D721Med (cell line): Measurements from ENCODE around the gene ITGA8.
"Not testable (repeated sequence)": the region's sequence is repeated elsewhere in the genome, so short reads cannot be mapped to it uniquely, and the experiment has no call there.

Experiments
- DNase-seq: peaks from one replicate; pipeline ENCODE4 v3.0.0; 2011; ENCODE audit warnings: low spot score; ENCODE audit not compliant: insufficient read length
- FAIRE-seq: peaks from 2 replicates; lab custom pipeline; 2011; peaks lifted over from hg19 to GRCh38; lab: Jason Lieb, UNC
- TF ChIP-seq, protein P1 (sequence below): IDR thresholded peaks from 2 replicates; pipeline ENCODE4 v1.5.1; 2012; ENCODE audit warnings: mild to moderate bottlenecking, control low read depth; ENCODE audit not compliant: insufficient read depth; ENCODE audit errors: missing control alignments

ITGA8 gene

DNA sequence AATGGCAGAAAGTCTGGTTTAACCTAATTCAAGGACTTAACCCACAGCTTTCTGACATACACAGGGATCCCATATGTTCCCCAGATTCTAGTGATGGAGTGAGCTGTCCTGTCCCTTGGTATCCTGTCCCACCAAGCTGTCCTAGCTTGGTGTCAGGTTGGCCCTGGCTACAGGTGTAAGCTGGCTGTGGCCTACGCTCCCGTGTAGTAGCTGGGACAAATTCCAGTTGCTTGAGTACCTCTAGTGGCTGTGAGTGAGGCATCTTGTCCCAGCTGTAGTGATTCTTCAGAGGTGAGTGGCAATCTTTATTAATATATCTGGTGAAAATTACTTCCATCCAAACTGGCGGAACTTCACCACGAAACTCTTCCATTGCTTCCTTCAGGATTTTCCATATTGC, 243.4 kb downstream of the ITGA8 start:
- no peak for FAIRE-seq
- TF ChIP-seq, protein P1, sequence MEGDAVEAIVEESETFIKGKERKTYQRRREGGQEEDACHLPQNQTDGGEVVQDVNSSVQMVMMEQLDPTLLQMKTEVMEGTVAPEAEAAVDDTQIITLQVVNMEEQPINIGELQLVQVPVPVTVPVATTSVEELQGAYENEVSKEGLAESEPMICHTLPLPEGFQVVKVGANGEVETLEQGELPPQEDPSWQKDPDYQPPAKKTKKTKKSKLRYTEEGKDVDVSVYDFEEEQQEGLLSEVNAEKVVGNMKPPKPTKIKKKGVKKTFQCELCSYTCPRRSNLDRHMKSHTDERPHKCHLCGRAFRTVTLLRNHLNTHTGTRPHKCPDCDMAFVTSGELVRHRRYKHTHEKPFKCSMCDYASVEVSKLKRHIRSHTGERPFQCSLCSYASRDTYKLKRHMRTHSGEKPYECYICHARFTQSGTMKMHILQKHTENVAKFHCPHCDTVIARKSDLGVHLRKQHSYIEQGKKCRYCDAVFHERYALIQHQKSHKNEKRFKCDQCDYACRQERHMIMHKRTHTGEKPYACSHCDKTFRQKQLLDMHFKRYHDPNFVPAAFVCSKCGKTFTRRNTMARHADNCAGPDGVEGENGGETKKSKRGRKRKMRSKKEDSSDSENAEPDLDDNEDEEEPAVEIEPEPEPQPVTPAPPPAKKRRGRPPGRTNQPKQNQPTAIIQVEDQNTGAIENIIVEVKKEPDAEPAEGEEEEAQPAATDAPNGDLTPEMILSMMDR: no peak

DNA sequence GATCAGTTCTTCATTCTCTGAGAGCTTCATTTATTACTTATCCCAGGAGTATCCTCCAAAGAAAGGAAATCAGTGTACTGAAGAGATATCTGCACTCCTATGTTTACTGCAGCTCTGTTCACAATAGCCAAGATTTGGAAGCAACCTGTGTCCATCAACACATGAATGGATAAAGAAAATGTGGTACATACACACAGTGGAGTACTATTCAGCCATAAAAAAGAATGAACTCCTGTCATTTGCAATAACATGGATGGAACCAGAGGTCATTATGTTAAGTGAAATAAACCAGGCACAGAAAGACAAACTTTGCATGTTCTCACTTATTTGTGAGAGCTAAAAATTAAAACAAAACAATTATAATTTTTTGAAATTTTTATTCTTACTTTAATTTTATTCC, 244.3 kb downstream of the ITGA8 start:
- DNase-seq, FAIRE-seq: not testable (repeated sequence)

More for the DNA sequence above, 243.4 kb downstream of the ITGA8 start:
- no peak for DNase-seq

- TF ChIP-seq, protein P1: no peak
- DNase-seq (no peak), FAIRE-seq (no peak)
Observed at GRCh38 chr10:15474671-15475070, 245.1 kb downstream of the ITGA8 start.

GRCh38 chr10:15473396-15473767, 246.3 kb downstream of the ITGA8 start:
- no peak for FAIRE-seq
- TF ChIP-seq, protein P1: no peak

GRCh38 chr10:15472431-15473395, 247.0 kb downstream of the ITGA8 start:
- DNase-seq (no peak), FAIRE-seq (no peak)
- TF ChIP-seq, protein P1: no peak

More at GRCh38 chr10:15473396-15473767, 246.3 kb downstream of the ITGA8 start:
- DNase-seq: no peak

DNA sequence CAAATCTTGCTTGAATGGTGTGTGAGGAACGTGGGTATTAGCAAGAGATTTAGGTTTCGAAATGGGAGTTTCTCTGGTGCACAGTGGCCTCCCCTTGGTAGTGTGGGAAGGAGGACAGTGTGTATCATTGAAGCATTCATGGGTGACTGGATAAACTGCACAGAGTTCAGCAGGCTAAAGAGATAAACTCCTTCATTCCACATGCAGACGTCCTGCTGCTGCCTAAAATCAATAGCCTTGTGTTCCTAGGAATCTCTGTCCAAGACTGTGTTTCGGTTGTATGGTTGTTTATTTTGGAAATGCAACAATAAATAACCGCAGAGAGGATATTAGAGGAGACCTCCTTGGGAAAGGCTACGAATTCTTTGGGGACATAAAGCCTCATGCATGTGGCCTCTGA, 247.7 kb downstream of the ITGA8 start:
- TF ChIP-seq, protein P1: no peak
- FAIRE-seq: no peak
- DNase-seq: no peak

DNA sequence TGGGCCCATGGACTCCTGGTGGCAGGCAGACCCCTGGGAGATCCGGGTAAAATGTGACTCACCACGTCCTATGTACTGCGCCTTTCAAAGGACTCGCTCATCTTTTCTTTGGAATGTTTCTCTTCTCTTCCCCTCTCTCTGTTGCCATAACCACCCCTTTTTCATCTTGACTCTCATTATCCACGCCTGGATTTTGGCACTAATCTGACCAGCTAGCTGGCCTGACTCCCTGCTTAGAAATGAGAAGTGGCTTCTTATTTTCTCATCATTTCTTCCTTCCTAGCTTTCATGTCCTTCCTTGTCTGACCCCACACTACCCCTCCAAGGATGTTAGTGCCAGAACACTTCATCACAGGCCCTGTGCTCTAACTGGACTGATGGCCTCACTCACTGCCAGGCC, 250.6 kb downstream of the ITGA8 start:
- DNase-seq (no peak), FAIRE-seq (no peak)
- TF ChIP-seq, protein P1: no peak
